Lung (tissue), 12 donors: ENCODE results near the gene RTL1. TPM values are rescaled to one million over a fixed set of nuclear protein-coding genes. Genes with fewer than 3 reads are reported as not detected.
A peak's percentile ranks its signal among the peaks of the same experiment; 100 is the strongest.

ENCODE experiments used
- ATAC-seq: fragments of 200-7000 bp; cut with Tn5 transposase; one replicate; pipeline ENCODE4 v1.9.1; 2020; ENCODE audit warnings: moderate number of reproducible peaks; ENCODE audit not compliant: insufficient read depth, low FRiP score
- DNase-seq, 3 donors: peaks; one replicate each; pipeline ENCODE4 v3.0.0-alpha.2; 2013 to 2017
- H3K27ac ChIP-seq, 2 donors: one replicate each; pipeline ENCODE4 v1.5.1; 2013; ENCODE audit warnings: mild to moderate bottlenecking in 2 of 2, moderate library complexity in 2 of 2, control low read depth in 1 of 2, inconsistent platforms in 1 of 2, low read depth in 1 of 2, low read length in 1 of 2
- H3K27me3 ChIP-seq, 3 donors: one replicate each; pipeline ENCODE4 v1.5.1; 2013; ENCODE audit warnings: low read length in 2 of 3; ENCODE audit not compliant: control insufficient read depth in 3 of 3, insufficient read depth in 3 of 3
- H3K36me3 ChIP-seq, 4 donors: one replicate each; pipeline ENCODE4 v1.5.1; 2013; ENCODE audit warnings: low read length in 4 of 4, mild to moderate bottlenecking in 1 of 4, moderate library complexity in 1 of 4; ENCODE audit not compliant: control insufficient read depth in 4 of 4, insufficient read depth in 4 of 4
- H3K4me1 ChIP-seq, 5 donors: one replicate each; pipeline ENCODE4 v1.5.1; 2013; ENCODE audit warnings: low read length in 5 of 5, mild to moderate bottlenecking in 2 of 5, moderate library complexity in 1 of 5; ENCODE audit not compliant: control insufficient read depth in 5 of 5, insufficient read depth in 5 of 5
- H3K4me3 ChIP-seq: one replicate; pipeline ENCODE4 v1.5.1; 2013; ENCODE audit warnings: mild to moderate bottlenecking, control low read depth, moderate library complexity
- H3K9ac ChIP-seq, 2 donors: one replicate each; pipeline ENCODE4 v1.5.1; 2013; ENCODE audit warnings: low read length in 2 of 2, control low read depth in 1 of 2; ENCODE audit not compliant: insufficient read depth in 1 of 2
- H3K9me3 ChIP-seq, 4 donors: one replicate each; pipeline ENCODE4 v1.5.1; 2013; ENCODE audit warnings: low read length in 3 of 4, mild to moderate bottlenecking in 1 of 4, moderate library complexity in 1 of 4; ENCODE audit not compliant: control insufficient read depth in 4 of 4, insufficient read depth in 3 of 4
- WGBS, 2 donors: extraction: QIAGEN DNeasy Blood & Tissue Kit; methylation state at CpG; one replicate each; pipeline ENCODE4 v1.1.7; 2013; 5-methylcytosine and 5-hydroxymethylcytosine counted together
- polyA plus RNA-seq, 2 donors: library from polyadenylated mRNA; stranded (reverse); fragments of 200-250 nt; gene quantifications; one replicate each; pipeline ENCODE4 v1.2.1, GENCODE V29; 2013
- total RNA-seq, 2 donors: library from RNA; depleted of rRNA in 1 of 2; stranded (reverse); fragments of >200 nt in 1 of 2; gene quantifications; one replicate each; pipeline ENCODE4 v1.2.1, GENCODE V29; 2014 to 2021
- TF ChIP-seq, protein P1 (sequence below): IDR thresholded peaks from 2 replicates; pipeline ENCODE4 v1.5.1; 2012; ENCODE audit warnings: mild to moderate bottlenecking; ENCODE audit errors: control extremely low read depth, extremely low read depth
- donor health status: control.
- donor health status: control.
- donor health status: Bipolar disorder and iron deficiency.
- donor health status: healthy.
- donor health status: DM: yes; HTN: yes; CAD: no.

Gene RTL1
- total and polyA plus RNA-seq, 4 donors = 0.02 to 0.09 TPM; not detected in 2

DNA sequence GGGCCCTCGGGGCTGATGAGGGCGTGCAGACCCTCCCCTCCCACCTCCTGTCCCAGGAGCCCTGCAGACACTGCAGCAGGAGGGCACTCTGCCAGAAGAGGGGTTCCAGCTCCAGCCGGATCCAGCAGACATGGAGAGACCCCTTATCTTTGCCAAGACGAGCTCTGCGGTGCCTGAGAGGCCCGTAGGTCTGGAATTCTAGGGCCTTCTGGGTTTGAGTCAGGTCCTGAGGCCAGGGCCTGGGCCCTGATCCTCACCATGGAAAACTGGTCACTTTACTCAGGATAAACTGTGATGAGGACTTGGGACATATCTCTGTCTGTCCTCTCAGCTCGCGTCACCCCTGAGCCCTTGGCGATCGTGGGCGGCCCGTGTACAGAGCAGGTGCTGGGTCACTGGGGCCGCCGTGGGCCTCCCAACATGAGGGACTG is 63.8 kb downstream of the RTL1 start:
- ATAC-seq = no peak
- H3K4me3 ChIP-seq = no peak overlapping the region
- TF ChIP-seq, protein P1, sequence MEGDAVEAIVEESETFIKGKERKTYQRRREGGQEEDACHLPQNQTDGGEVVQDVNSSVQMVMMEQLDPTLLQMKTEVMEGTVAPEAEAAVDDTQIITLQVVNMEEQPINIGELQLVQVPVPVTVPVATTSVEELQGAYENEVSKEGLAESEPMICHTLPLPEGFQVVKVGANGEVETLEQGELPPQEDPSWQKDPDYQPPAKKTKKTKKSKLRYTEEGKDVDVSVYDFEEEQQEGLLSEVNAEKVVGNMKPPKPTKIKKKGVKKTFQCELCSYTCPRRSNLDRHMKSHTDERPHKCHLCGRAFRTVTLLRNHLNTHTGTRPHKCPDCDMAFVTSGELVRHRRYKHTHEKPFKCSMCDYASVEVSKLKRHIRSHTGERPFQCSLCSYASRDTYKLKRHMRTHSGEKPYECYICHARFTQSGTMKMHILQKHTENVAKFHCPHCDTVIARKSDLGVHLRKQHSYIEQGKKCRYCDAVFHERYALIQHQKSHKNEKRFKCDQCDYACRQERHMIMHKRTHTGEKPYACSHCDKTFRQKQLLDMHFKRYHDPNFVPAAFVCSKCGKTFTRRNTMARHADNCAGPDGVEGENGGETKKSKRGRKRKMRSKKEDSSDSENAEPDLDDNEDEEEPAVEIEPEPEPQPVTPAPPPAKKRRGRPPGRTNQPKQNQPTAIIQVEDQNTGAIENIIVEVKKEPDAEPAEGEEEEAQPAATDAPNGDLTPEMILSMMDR = no peak
- DNase-seq = peak; percentile 54 to 83 (median 61)
- H3K9ac ChIP-seq = no peak overlapping the region
- H3K27me3 ChIP-seq = no peaks in the 10 kb centered on the region
- H3K4me1 ChIP-seq = peaks cover 0 to 28% (median 0%) of the 10 kb centered on the region in 5 donors
- H3K9me3 ChIP-seq = no peaks in the 10 kb centered on the region
- H3K27ac ChIP-seq = no peak overlapping the region
- peaks cover 0 to 3% (median 0%) of the 10 kb centered on the region in 4 donors for H3K36me3 ChIP-seq
- 75 to 89% methylated on average over 14 of the region's 14 CpGs for WGBS, 2 donors

- no peak for ATAC-seq
Observed at GRCh38 chr14:100839315-100839585, 64.3 kb downstream of the RTL1 start.

GRCh38 chr14:100838493-100839314 is 64.8 kb downstream of the RTL1 start:
- DNase-seq = no peak
- TF ChIP-seq, protein P1 = no peak
- H3K9me3 ChIP-seq = no peaks in the 10 kb centered on the region
- 85 to 90% methylated on average over 14 of the region's 14 CpGs for WGBS, 2 donors
- no peak overlapping the region for H3K27ac ChIP-seq
- H3K4me3 ChIP-seq = no peak overlapping the region
- peaks cover 0 to 28% (median 0%) of the 10 kb centered on the region in 5 donors for H3K4me1 ChIP-seq
- no peak for ATAC-seq
- H3K27me3 ChIP-seq = no peaks in the 10 kb centered on the region
- no peak overlapping the region for H3K9ac ChIP-seq
- H3K36me3 ChIP-seq = peaks cover 0 to 3% (median 0%) of the 10 kb centered on the region in 4 donors

More at GRCh38 chr14:100839315-100839585, 64.3 kb downstream of the RTL1 start:
- H3K36me3 ChIP-seq = peaks cover 0 to 3% (median 0%) of the 10 kb centered on the region in 4 donors
- no peak overlapping the region for H3K9ac ChIP-seq
- peaks cover 0 to 28% (median 0%) of the 10 kb centered on the region in 5 donors for H3K4me1 ChIP-seq
- H3K4me3 ChIP-seq = no peak overlapping the region
- TF ChIP-seq, protein P1 = no peak
- no peaks in the 10 kb centered on the region for H3K9me3 ChIP-seq
- 74 to 80% methylated on average over 4 of the region's 4 CpGs for WGBS, 2 donors
- no peaks in the 10 kb centered on the region for H3K27me3 ChIP-seq
- no peak for DNase-seq
- no peak overlapping the region for H3K27ac ChIP-seq
